Endodermal cell (in vitro differentiated cells): ENCODE data around the gene STARD6. TPM values are rescaled to one million over a fixed set of nuclear protein-coding genes. Genes with fewer than 3 reads are reported as not detected.
A peak's percentile ranks its signal among the peaks of the same experiment; 100 is the strongest.
"Not testable (repeated sequence)": the region's sequence is repeated elsewhere in the genome, so short reads cannot be mapped to it uniquely, and the experiment has no call there.

Experiments used
- DNase-seq: peaks from one replicate; pipeline ENCODE4 v3.0.0-alpha.2; 2017
- H3K27ac ChIP-seq: 2 replicates; pipeline ENCODE4 v1.5.1; 2013; ENCODE audit warnings: mild to moderate bottlenecking, low read depth, low read length, moderate library complexity
- H3K27me3 ChIP-seq: 2 replicates; pipeline ENCODE4 v1.6.1; 2013; ENCODE audit warnings: mild to moderate bottlenecking, low read length, moderate library complexity; ENCODE audit not compliant: insufficient read depth, control insufficient read depth, poor library complexity, severe bottlenecking
- H3K36me3 ChIP-seq: 2 replicates; pipeline ENCODE4 v1.7.0; 2013; ENCODE audit warnings: mild to moderate bottlenecking, low read length, moderate library complexity; ENCODE audit not compliant: control insufficient read depth, insufficient read depth
- H3K4me1 ChIP-seq: one replicate; pipeline ENCODE4 v1.7.0; 2013; ENCODE audit warnings: low read length; ENCODE audit not compliant: control insufficient read depth, insufficient read depth
- H3K4me3 ChIP-seq: 2 replicates; pipeline ENCODE4 v1.5.1; 2013; ENCODE audit warnings: mild to moderate bottlenecking, low read length, moderate library complexity
- H3K9ac ChIP-seq: 2 replicates; pipeline ENCODE4 v1.6.1; 2013; ENCODE audit warnings: mild to moderate bottlenecking, low read length, moderate library complexity; ENCODE audit not compliant: poor library complexity, severe bottlenecking; ENCODE audit errors: extremely low read depth
- H3K9me3 ChIP-seq: 2 replicates; pipeline ENCODE4 v1.6.1; 2013; ENCODE audit warnings: mild to moderate bottlenecking, low read length, moderate library complexity; ENCODE audit not compliant: control insufficient read depth
- H3K27ac Mint-ChIP-seq: 2 replicates; pipeline ENCODE4 v1.8.0; 2020; ENCODE audit warnings: mixed read lengths
- H3K27me3 Mint-ChIP-seq: 2 replicates; pipeline ENCODE4 v1.8.0; 2021; ENCODE audit warnings: mild to moderate bottlenecking, mixed read lengths; ENCODE audit not compliant: insufficient read depth
- H3K36me3 Mint-ChIP-seq: 2 replicates; pipeline ENCODE4 v1.8.0; 2020; ENCODE audit warnings: low read depth, mixed read lengths
- H3K4me1 Mint-ChIP-seq: 2 replicates; pipeline ENCODE4 v1.8.0; 2020; ENCODE audit warnings: mixed read lengths
- H3K4me3 Mint-ChIP-seq: 2 replicates; pipeline ENCODE4 v1.8.0; 2020; ENCODE audit warnings: mild to moderate bottlenecking, moderate library complexity, mixed read lengths
- H3K9me3 Mint-ChIP-seq: 2 replicates; pipeline ENCODE4 v1.8.0; 2020; ENCODE audit warnings: mild to moderate bottlenecking, mixed read lengths
- WGBS, 2 experiments: methylation state at CpG; one replicate each; pipeline versions ENCODE4 v1.1.5 to v1.1.7; 2013; ENCODE audit warnings: missing lambda C conversion rate in 2 of 2, mixed read lengths in 1 of 2; ENCODE audit not compliant: insufficient coverage in 1 of 2, insufficient read length in 1 of 2; 5-methylcytosine and 5-hydroxymethylcytosine counted together
- total RNA-seq, 2 donors: library from RNA; stranded (reverse); fragmentation: NEBNext Ultra II Directional in 1 of 2; extraction: Animal tissue kit (Norgen Biotek cat#: 25700) in 1 of 2; gene quantifications; 2 replicates in 1 of 2; 3 replicates in 1 of 2; pipeline ENCODE4 v1.2.1, GENCODE V29; 2021
- TF ChIP-seq, protein P1 (sequence below): fragments of 200-600 bp; sonication (generic); conservative IDR thresholded peaks from 2 replicates; pipeline ENCODE4 v1.5.0; 2021; ENCODE audit warnings: antibody characterized with exemption, mild to moderate bottlenecking

The STARD6 gene
- total RNA-seq, 2 donors from 2014 or later: not detected

DNA sequence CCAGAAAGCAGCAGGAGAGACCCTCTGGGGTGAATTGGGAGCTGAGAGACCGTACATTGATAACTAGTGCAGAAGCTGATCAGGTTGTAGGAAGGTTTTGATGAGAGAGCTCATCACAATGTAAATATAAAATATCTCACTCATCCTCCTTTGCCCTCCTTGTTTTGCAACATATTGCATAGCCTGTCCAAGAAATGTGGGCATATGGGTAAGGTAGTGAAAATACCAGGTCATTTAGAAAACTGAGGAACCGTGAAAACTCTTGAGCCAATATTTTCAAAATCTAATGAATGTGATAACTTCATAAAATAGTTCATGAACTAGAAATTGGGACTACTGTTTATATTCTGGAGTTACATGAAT lies 31.5 kb upstream of the STARD6 start:
- Histone ChIP-seq H3K27me3 (no peaks in the 10 kb centered on the region), H3K9ac (no peak overlapping the region), H3K27ac (no peak overlapping the region), H3K4me1 (peaks cover 12% of the 10 kb centered on the region), H3K36me3 (no peaks in the 10 kb centered on the region), H3K4me3 (no peak overlapping the region), H3K9me3 (peaks cover 18% of the 10 kb centered on the region)
- Mint-ChIP-seq H3K4me3 (peak overlapping the region; percentile 9), H3K36me3 (peaks cover 3% of the 10 kb centered on the region), H3K27me3 (no peaks in the 10 kb centered on the region), H3K27ac (peak overlapping the region; percentile 89), H3K4me1 (peaks cover 28% of the 10 kb centered on the region), H3K9me3 (peaks cover 15% of the 10 kb centered on the region)
- TF ChIP-seq, protein P1, sequence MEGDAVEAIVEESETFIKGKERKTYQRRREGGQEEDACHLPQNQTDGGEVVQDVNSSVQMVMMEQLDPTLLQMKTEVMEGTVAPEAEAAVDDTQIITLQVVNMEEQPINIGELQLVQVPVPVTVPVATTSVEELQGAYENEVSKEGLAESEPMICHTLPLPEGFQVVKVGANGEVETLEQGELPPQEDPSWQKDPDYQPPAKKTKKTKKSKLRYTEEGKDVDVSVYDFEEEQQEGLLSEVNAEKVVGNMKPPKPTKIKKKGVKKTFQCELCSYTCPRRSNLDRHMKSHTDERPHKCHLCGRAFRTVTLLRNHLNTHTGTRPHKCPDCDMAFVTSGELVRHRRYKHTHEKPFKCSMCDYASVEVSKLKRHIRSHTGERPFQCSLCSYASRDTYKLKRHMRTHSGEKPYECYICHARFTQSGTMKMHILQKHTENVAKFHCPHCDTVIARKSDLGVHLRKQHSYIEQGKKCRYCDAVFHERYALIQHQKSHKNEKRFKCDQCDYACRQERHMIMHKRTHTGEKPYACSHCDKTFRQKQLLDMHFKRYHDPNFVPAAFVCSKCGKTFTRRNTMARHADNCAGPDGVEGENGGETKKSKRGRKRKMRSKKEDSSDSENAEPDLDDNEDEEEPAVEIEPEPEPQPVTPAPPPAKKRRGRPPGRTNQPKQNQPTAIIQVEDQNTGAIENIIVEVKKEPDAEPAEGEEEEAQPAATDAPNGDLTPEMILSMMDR: no peak
- 0 to 50% methylated on average over 1 to 2 of the region's 2 CpGs for WGBS, 2 experiments
- no peak for DNase-seq

DNA sequence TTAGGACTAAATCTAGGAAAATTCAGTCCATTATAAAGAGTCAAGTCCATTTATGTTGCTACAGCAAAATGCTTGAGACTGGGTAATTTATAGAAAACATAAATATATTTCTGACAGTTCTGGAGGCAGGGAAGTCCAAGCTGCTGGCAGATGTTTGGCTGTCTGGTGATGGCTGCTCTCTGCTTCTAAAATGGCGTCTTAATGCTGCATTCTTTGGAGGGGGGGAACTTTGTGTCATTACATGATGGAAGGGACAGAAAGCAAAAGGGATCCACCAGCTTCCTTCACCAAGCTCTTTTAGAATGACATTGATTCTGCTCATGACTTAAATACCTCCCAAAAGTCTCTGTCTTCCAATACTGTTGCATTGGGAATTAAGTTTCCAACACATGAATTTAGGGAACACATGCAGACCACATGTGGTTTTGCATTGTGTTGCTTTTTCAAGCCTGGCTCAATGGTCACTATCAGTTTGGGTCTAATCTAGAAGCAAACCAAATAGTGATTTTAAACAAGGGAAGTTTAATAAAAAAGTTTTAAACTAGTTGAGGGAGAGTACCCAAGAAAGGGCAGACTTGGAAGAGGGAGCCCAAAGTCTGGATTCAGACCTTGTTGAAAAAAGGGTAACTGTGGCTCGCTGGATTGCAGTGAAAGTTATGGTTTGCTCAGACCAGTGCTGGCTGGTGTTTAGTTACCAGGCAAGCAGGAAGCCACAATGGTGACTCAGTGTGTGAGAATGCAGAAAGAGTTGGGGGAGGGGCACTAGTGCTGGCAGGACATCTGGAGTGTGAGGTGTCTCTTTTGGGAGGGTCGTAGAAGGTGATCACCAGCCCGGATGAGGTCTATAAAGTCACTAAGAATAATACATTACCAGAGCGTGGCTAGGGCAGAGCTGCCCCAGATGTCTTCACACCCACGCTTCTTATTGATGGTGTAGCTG lies 30.8 kb upstream of the STARD6 start:
- H3K27ac Mint-ChIP-seq: peak overlapping the region; percentile 89
- Histone ChIP-seq H3K9me3 (peaks cover 18% of the 10 kb centered on the region), H3K4me3 (peak overlapping the region; percentile 26), H3K4me1 (peaks cover 12% of the 10 kb centered on the region), H3K9ac (peak overlapping the region; percentile 19), H3K27me3 (no peaks in the 10 kb centered on the region), H3K27ac (no peak overlapping the region), H3K36me3 (no peaks in the 10 kb centered on the region)
- peaks cover 28% of the 10 kb centered on the region for H3K4me1 Mint-ChIP-seq
- H3K9me3 Mint-ChIP-seq: peaks cover 15% of the 10 kb centered on the region
- TF ChIP-seq, protein P1: no peak
- DNase-seq: peak; percentile 94
- H3K27me3 Mint-ChIP-seq: no peaks in the 10 kb centered on the region
- 53 to 59% methylated on average over 3 to 6 of the region's 6 CpGs for WGBS, 2 experiments
- H3K4me3 Mint-ChIP-seq: peak overlapping the region; percentile 9
- H3K36me3 Mint-ChIP-seq: peaks cover 3% of the 10 kb centered on the region

DNA sequence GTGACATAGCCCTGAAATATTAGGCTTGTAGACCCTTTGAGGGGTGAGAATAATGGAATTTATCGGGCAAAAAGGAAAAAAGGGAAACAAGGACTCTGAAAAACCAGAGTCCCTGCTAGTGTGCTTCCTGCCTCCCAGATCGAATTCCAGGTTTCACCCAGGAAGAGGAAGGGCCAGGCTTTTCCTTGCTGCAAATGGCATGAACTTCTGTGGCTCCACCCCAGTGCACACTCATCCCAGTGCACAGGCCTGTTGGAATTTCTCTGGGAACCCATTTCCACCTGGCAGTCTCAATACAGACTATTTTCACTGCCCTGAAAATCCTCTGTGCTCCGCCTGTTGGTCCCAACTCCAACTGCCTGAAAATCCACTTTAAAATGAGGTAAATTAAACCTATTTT lies 30.0 kb upstream of the STARD6 start:
- no peak overlapping the region for H3K27ac ChIP-seq
- Mint-ChIP-seq H3K36me3 (peaks cover 3% of the 10 kb centered on the region), H3K27me3 (no peaks in the 10 kb centered on the region), H3K4me1 (peaks cover 30% of the 10 kb centered on the region), H3K4me3 (no peak overlapping the region), H3K9me3 (peaks cover 15% of the 10 kb centered on the region), H3K27ac (no peak overlapping the region)
- H3K9ac ChIP-seq: no peak overlapping the region
- no peaks in the 10 kb centered on the region for H3K27me3 ChIP-seq
- 92 to 100% methylated on average over 2 to 3 of the region's 3 CpGs for WGBS, 2 experiments
- TF ChIP-seq, protein P1: no peak
- H3K36me3 ChIP-seq: no peaks in the 10 kb centered on the region
- DNase-seq: no peak
- H3K4me3 ChIP-seq: peak overlapping the region; percentile 26
- peaks cover 12% of the 10 kb centered on the region for H3K4me1 ChIP-seq
- H3K9me3 ChIP-seq: peaks cover 18% of the 10 kb centered on the region

DNA sequence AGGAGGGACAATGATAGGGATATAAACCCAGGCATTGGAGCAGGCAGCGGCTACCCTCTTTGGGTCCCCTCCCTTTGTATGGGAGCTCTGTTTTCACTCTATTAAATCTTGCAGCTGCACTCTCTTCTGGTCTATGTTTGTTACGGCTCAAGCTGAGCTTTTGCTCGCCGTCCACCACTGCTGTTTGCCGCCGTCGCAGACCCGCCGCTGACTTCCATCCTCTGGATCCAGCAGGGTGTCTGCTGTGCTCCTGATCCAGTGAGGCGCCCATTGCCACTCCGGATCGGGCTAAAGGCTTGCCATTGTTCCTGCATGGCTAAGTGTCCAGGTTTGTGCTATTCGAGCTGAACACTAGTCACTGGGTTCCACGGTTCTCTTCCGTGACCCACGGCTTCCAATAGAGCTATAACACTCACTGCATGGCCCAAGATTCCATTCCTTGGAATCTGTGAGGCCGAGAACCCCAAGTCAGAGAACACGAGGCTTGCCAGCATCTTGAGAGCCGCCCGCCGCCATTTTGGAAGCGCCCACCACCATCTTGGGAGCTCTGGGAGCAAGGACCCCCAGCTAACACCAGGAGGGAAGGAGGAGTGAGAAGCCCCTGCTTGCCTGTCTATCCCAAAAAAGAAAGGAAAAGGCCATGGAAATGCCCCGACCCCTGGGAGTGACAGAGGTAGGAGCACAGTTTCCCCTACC lies 29.3 kb upstream of the STARD6 start:
- H3K9ac ChIP-seq, DNase-seq, H3K27ac Mint-ChIP-seq, H3K27ac ChIP-seq, H3K27me3 Mint-ChIP-seq, H3K36me3 ChIP-seq, H3K4me3 Mint-ChIP-seq, H3K27me3 ChIP-seq, H3K36me3 Mint-ChIP-seq: not testable (repeated sequence)
- peak overlapping the region; percentile 26 for H3K4me3 ChIP-seq
- peaks cover 12% of the 10 kb centered on the region for H3K4me1 ChIP-seq
- H3K9me3 ChIP-seq: peaks cover 18% of the 10 kb centered on the region
- Mint-ChIP-seq H3K4me1 (peaks cover 30% of the 10 kb centered on the region), H3K9me3 (peaks cover 15% of the 10 kb centered on the region)
- WGBS, 2 experiments: 95 to 96% methylated on average over 18 to 23 of the region's 23 CpGs
